WERI-Rb-1 (cell line): ENCODE results near the gene LRRC42.
A peak's percentile ranks its signal among the peaks of the same experiment; 100 is the strongest.
"Not testable (repeated sequence)": the region's sequence is repeated elsewhere in the genome, so short reads cannot be mapped to it uniquely, and the experiment has no call there.

Source experiments
- DNase-seq: peaks from one replicate; pipeline ENCODE4 v3.0.0-alpha.2; 2020
- H3K27ac ChIP-seq: fragments of 250-450 bp; sonication (Bioruptor Pico); 2 replicates; pipeline ENCODE4 v1.5.1; 2020; ENCODE audit warnings: mild to moderate bottlenecking, moderate library complexity
- H3K27me3 ChIP-seq: fragments of 250-450 bp; sonication (Bioruptor Pico); 2 replicates; pipeline ENCODE4 v1.5.1; 2021; ENCODE audit warnings: mild to moderate bottlenecking, low read depth, moderate library complexity; ENCODE audit not compliant: insufficient read depth, severe bottlenecking
- H3K36me3 ChIP-seq: fragments of 250-450 bp; sonication (Bioruptor Pico); 2 replicates; pipeline ENCODE4 v1.5.1; 2020; ENCODE audit warnings: mild to moderate bottlenecking, moderate library complexity
- H3K4me3 ChIP-seq: 2 replicates; pipeline ENCODE4 v1.5.1; 2011; ENCODE audit warnings: low read depth, mild to moderate bottlenecking, control low read depth, low read length
- H3K9me3 ChIP-seq: fragments of 250-450 bp; sonication (Bioruptor Pico); 2 replicates; pipeline ENCODE4 v1.5.1; 2021; ENCODE audit warnings: mild to moderate bottlenecking, moderate library complexity; ENCODE audit not compliant: severe bottlenecking
- TF ChIP-seq, protein P1 (sequence below): IDR thresholded peaks from 2 replicates; pipeline ENCODE4 v1.5.1; 2011; ENCODE audit warnings: low read depth, mild to moderate bottlenecking, control low read depth, inconsistent platforms, low read length

The LRRC42 gene

DNA sequence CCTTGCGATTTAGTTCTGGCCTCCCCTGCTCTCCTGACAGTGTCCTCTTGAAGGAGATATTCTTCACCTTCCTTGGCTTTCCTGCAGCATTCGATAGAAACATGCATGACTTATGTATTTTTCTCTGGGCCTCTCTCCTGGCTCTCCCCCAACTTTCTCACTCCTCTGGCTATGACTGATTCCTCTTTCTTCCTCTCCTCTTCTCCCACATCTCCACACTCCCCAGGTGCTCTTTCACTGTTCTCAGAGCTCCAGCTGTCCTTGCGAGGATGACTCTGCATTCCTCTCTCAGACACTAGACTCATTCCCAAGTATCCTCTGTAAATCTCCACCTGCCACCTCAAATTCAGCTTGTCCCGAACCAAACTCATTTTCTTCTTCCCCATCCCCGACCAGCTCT is 18.0 kb downstream of the LRRC42 start:
- TF ChIP-seq, protein P1, sequence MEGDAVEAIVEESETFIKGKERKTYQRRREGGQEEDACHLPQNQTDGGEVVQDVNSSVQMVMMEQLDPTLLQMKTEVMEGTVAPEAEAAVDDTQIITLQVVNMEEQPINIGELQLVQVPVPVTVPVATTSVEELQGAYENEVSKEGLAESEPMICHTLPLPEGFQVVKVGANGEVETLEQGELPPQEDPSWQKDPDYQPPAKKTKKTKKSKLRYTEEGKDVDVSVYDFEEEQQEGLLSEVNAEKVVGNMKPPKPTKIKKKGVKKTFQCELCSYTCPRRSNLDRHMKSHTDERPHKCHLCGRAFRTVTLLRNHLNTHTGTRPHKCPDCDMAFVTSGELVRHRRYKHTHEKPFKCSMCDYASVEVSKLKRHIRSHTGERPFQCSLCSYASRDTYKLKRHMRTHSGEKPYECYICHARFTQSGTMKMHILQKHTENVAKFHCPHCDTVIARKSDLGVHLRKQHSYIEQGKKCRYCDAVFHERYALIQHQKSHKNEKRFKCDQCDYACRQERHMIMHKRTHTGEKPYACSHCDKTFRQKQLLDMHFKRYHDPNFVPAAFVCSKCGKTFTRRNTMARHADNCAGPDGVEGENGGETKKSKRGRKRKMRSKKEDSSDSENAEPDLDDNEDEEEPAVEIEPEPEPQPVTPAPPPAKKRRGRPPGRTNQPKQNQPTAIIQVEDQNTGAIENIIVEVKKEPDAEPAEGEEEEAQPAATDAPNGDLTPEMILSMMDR: no peak
- Histone ChIP-seq H3K9me3 (no peaks in the 10 kb centered on the region), H3K36me3 (peaks cover 62% of the 10 kb centered on the region)

DNA sequence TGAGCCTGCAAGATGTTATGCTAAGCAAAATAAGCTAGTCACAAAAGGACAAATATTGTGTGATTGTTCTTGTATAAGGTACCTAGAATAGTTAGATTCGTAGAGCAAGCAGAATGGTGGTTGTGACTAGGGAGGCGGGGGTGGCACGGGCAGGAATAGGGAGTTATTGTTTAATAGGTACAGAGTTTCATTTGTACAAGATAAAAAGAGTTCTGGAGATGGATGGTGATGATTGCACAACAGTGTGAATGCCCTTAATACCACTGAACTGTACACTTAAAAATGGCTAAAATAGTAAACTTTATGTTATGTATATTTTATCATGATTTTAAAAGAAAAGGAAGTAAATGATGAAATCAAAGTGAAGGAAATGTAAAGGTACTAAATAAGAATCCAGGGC is 20.6 kb downstream of the LRRC42 start:
- DNase-seq: no peak
- H3K27ac ChIP-seq: no peak overlapping the region
- no peaks in the 10 kb centered on the region for H3K9me3 ChIP-seq
- H3K4me3 ChIP-seq: no peak overlapping the region
- TF ChIP-seq, protein P1: no peak
- no peaks in the 10 kb centered on the region for H3K27me3 ChIP-seq
- H3K36me3 ChIP-seq: peaks cover 59% of the 10 kb centered on the region

More for the DNA sequence above, 18.0 kb downstream of the LRRC42 start:
- no peak for DNase-seq
- no peaks in the 10 kb centered on the region for H3K27me3 ChIP-seq
- H3K4me3 ChIP-seq: no peak overlapping the region
- H3K27ac ChIP-seq: no peak overlapping the region

DNA sequence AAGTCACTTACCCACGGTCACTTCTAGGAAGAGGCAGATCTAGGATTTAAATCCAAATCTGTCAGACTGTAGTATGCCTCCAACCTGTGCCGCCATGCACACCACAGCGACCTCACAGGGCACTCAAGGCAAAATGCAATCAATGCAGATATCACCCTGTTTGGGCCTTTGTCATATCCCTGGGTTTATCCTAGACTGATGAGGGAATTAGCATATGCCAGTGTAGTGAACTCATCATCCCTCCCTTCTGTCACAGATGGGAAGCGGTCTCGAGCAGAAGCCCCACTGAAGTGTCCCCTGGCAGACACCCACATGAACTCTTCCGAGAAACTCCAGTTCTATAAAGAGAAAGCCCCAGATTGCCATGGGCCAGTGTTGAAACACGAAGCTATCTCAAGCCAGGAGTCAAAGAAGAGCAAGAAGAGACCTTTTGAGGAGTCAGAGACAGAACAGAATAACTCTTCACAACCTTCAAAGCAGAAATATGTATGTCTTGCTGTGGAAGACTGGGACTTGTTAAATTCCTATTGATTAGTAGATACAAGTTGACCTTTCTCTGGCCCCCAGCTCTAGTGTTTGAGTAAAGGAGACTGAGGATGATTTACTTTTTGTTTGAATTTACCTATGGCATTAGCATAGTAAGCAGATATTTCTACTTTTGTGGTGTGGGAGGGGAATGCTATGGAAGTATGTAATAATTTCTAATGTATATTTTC is 21.4 kb downstream of the LRRC42 start:
- TF ChIP-seq, protein P1: peak; percentile 70
- DNase-seq: peak; percentile 70

DNA sequence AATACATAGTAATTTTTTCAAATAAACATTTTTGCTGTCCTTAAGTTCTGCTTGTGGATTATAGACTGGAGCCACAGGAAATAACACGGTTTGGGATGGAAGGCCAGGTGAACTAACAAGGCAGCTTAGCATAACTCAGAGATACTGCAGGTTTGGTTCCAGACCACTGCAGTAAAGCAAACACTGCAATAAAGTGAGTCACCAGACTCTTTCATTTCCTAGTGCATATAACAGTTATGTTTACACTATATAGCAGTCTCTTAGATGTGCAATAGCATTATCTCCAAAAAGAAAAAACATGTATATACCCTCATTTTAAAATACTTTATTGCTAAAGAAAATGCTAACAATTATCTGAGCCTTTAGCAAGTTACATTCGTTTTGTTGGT is 22.0 kb downstream of the LRRC42 start:
- DNase-seq: no peak
- TF ChIP-seq, protein P1: no peak
- Histone ChIP-seq H3K9me3 (no peaks in the 10 kb centered on the region), H3K27ac (no peak overlapping the region; the same call in 1 of the 2 replicates), H3K36me3 (peaks cover 50% of the 10 kb centered on the region), H3K27me3 (no peaks in the 10 kb centered on the region), H3K4me3 (no peak overlapping the region)

More for the DNA sequence above, 21.4 kb downstream of the LRRC42 start:
- Histone ChIP-seq H3K4me3 (no peak overlapping the region), H3K27me3 (no peaks in the 10 kb centered on the region), H3K27ac (peak overlapping the region; percentile 47), H3K9me3 (no peaks in the 10 kb centered on the region), H3K36me3 (peaks cover 56% of the 10 kb centered on the region)

DNA sequence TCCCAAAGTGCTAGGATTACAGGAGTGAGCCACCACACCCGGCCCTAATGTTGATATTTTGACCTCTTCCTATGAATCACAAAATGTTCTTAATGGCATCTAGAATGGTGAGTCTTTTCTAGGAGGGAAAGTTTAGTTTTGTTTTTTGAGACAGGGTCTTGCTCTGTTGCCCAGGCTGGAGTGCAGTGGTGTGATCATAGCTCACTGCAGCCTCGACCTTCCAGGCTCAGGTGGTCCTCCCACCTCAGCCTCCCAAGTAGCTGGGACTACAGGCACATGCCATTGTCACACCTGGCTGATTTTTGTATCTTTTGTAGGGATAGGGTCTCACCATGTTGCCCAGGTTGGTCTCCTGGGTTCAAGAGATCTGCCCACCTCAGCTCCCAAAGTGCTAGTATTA is 23.2 kb downstream of the LRRC42 start:
- H3K27me3 ChIP-seq, DNase-seq, H3K27ac ChIP-seq, H3K4me3 ChIP-seq, H3K9me3 ChIP-seq: not testable (repeated sequence)
- peaks cover 46% of the 10 kb centered on the region for H3K36me3 ChIP-seq

DNA sequence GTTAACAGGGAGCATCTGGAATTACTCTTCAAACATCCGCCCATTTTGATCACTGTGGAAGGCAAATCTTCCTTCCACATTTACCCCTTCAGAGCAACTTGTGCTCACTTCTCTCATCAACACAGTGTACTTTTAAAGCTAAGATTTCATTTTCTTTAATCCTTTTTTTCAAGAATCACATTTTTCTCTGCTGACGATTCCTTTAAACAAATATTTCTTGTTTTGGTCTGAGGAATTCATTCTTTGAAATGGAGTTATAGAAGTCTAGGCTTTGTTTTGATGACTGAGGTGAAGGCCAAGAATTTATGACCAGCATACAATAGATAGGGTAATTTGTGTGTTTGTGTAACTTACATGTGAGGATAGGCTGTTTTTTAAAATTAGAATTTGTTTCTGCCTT is 25.6 kb downstream of the LRRC42 start:
- Histone ChIP-seq H3K27me3 (no peaks in the 10 kb centered on the region), H3K9me3 (no peaks in the 10 kb centered on the region), H3K36me3 (peaks cover 43% of the 10 kb centered on the region), H3K4me3 (no peak overlapping the region), H3K27ac (no peak overlapping the region)
- TF ChIP-seq, protein P1: no peak
- no peak for DNase-seq
